Left kidney (tissue), 2 donors: ENCODE measurements around the gene BCL2L12. TPM values are rescaled to one million over a fixed set of nuclear protein-coding genes. Genes with fewer than 3 reads are reported as not detected.

Experiments used
- DNase-seq: peaks from one replicate; pipeline ENCODE4 v3.0.0-alpha.2; 2013
- polyA plus RNA-seq: library from polyadenylated mRNA; unstranded; fragments of 120-200 nt; gene quantifications from one replicate; pipeline ENCODE4 v1.2.1, GENCODE V29; 2013; ENCODE audit not compliant: insufficient read length

BCL2L12 gene
- polyA plus RNA-seq, 1 donor: 20.7 TPM

GRCh38 chr19:49640113-49640898 lies 25.4 kb upstream of the BCL2L12 start, which contains the start of gene RRAS:
Gene RRAS, minus strand, starts transcription at chr19:49640143. Its CDS starts 45 bp downstream, at chr19:49640098.
- DNase-seq: peak; percentile 100

- peak; percentile 99 for DNase-seq
These were observed 23.8 kb upstream of the BCL2L12 start, which contains the start of gene SCAF1 for GRCh38 chr19:49641688-49642491. Gene SCAF1, plus strand, starts transcription at chr19:49642209. Its CDS starts 2,818 bp downstream, at chr19:49645027.

- DNase-seq: no peak
These were observed 23.2 kb upstream of the BCL2L12 start for GRCh38 chr19:49642492-49643035.

GRCh38 chr19:49643466-49643865 lies 22.3 kb upstream of the BCL2L12 start:
- no peak for DNase-seq

- DNase-seq: no peak
These were observed 20.1 kb upstream of the BCL2L12 start for GRCh38 chr19:49645592-49645991.

GRCh38 chr19:49645995-49646394 lies 19.7 kb upstream of the BCL2L12 start:
- DNase-seq: no peak

- DNase-seq: no peak
These were observed 19.1 kb upstream of the BCL2L12 start for GRCh38 chr19:49646586-49646985.

- no peak for DNase-seq
These were observed 14.5 kb upstream of the BCL2L12 start for GRCh38 chr19:49651029-49651819.

GRCh38 chr19:49651820-49652550 lies 13.7 kb upstream of the BCL2L12 start:
- no peak for DNase-seq

- no peak for DNase-seq
These were observed 12.9 kb upstream of the BCL2L12 start for GRCh38 chr19:49652551-49653465.

- DNase-seq: no peak
These were observed 12.3 kb upstream of the BCL2L12 start for GRCh38 chr19:49653466-49653806.

- no peak for DNase-seq
These were observed 11.2 kb upstream of the BCL2L12 start for GRCh38 chr19:49654581-49654980.

GRCh38 chr19:49655570-49656455 lies 9.9 kb upstream of the BCL2L12 start:
- DNase-seq: no peak

GRCh38 chr19:49656456-49657109 lies 9.2 kb upstream of the BCL2L12 start:
- DNase-seq: no peak

- DNase-seq: no peak
These were observed 8.1 kb upstream of the BCL2L12 start for GRCh38 chr19:49657493-49658138.

- no peak for DNase-seq
These were observed 7.6 kb upstream of the BCL2L12 start for GRCh38 chr19:49658139-49658517.

- no peak for DNase-seq
These were observed 6.9 kb upstream of the BCL2L12 start for GRCh38 chr19:49658566-49659442.
